Retina (tissue), 1 donor: ENCODE measurements around the gene CNNM2.
"Not testable (repeated sequence)": the region's sequence is repeated elsewhere in the genome, so short reads cannot be mapped to it uniquely, and the experiment has no call there.

Experiments used
- DNase-seq: peaks from one replicate; pipeline ENCODE4 v3.0.0-alpha.2; 2016

CNNM2 gene

GRCh38 chr10:102927311-102928010 is 9.4 kb downstream of the CNNM2 start:
- DNase-seq = no peak

- DNase-seq = not testable (repeated sequence)
These were observed 10.3 kb downstream of the CNNM2 start for GRCh38 chr10:102928442-102928841.

- no peak for DNase-seq
These were observed 12.6 kb downstream of the CNNM2 start for GRCh38 chr10:102930720-102931119.

DNA sequence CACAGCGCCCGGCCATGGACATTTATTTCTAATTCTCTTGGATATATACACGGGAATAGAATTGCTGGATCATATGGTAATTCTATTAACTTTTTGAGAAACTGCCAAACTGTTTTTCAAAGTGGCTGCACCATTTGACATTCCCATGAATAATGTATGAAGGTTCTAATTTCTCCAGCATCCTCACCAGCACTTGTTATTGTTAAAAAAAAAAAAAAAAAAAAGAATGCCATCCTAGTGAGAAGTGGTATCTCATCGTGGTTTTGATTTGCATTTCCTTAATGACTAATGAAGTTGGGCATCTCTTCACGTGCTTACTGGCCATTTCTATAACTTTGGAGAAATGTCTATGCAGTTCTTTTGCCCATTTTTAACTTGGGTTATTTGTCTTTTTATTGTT is 13.5 kb downstream of the CNNM2 start:
- DNase-seq = no peak

DNA sequence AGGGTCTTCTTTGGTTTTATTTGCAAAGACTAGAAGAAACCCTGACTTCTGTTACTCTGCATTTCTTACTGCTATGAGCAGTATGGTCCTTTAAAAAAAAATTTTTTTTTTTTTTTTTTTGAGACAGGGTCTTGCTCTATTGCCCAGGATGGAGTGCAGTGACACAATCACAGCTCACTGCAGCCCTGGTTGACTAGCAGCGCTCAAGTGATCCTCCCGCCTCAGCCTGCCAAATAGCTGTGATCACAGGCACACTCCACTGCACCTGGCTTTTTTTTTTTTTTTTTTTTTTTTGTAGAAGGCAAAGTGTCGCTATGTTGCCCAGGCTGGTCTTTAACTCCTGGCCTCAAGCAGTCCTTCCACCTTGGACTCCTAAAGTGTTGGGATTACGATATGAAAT is 17.4 kb downstream of the CNNM2 start:
- no peak for DNase-seq

DNA sequence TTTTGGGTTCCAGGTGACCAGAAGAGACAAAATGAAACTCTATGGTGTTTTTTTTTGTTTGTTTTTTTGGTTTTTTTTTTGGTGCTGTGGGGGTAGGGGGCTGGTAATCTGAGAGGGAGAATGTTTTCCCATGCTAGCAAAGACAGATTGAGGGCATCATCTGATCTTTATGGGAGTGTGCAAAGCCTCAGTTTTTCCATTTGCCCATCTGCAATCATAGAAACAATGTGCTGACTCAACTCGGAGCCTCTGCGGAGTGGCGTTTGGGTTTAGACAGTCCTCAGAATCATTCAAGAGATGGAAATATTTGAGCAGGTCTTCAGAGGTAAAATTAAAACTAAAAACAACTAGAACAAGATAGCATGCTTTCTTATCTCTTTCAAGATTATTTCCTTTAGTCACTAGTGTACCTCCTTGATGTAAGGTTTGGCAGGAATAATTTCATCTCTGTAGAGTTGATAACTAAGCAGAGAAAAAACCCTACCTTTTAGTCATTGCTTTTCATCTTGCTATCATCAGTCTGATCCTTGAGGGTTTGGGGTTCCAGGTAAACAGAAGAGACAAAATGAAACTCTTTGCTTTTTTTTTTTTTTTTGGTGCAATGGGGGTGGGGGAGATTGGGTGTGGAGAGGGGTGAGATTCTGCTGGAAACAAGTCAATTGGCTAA is 18.0 kb downstream of the CNNM2 start:
- no peak for DNase-seq

- DNase-seq = no peak
These were observed 23.3 kb downstream of the CNNM2 start for GRCh38 chr10:102941401-102941800.

- no peak for DNase-seq
These were observed 27.4 kb downstream of the CNNM2 start for GRCh38 chr10:102945449-102945848.

GRCh38 chr10:102945962-102946361 is 27.9 kb downstream of the CNNM2 start:
- peak; percentile 25 for DNase-seq

DNA sequence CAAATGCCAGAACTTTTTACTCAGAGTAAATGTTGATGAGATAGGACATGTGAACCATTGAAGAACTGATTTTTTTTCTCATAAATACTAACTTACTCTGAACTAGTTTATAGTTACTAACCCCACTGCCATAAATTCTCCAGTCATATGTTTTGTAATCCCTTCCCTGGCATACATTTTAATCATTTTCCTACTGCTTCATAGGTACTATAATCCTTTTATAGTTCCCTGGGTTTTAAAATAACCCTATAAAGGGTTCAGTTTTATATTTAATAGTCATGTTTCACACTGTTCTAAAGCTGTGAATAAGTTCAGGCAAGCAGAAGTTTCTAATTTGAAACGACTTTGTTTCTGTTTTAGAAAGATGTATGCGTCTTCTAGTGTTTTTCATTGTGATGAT is 28.9 kb downstream of the CNNM2 start:
- DNase-seq = no peak

GRCh38 chr10:102948176-102948575 is 30.1 kb downstream of the CNNM2 start:
- no peak for DNase-seq

GRCh38 chr10:102948786-102949185 is 30.7 kb downstream of the CNNM2 start:
- DNase-seq = no peak

- no peak for DNase-seq
These were observed 31.8 kb downstream of the CNNM2 start for GRCh38 chr10:102949916-102950315.

DNA sequence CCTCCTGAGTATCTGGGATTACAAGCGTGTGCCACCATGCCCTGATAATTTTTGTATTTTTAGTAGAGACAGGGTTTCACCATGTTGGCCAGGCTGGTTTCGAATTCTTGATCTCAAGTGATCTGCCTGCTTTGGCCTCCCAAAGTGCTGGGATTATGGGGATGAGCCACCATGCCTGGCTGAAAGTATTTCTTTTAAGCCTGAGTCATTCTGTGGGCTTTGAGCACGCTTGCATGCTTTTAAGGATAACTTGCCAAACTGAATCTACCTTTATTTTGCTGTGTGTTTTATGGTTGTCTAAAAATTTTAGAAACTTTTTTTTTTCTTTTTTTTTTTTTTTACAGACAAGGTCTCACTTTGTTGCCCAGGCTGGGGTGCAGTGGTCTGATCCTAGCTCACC is 33.2 kb downstream of the CNNM2 start:
- DNase-seq = no peak

- DNase-seq = no peak
These were observed 41.3 kb downstream of the CNNM2 start for GRCh38 chr10:102959360-102959759.

DNA sequence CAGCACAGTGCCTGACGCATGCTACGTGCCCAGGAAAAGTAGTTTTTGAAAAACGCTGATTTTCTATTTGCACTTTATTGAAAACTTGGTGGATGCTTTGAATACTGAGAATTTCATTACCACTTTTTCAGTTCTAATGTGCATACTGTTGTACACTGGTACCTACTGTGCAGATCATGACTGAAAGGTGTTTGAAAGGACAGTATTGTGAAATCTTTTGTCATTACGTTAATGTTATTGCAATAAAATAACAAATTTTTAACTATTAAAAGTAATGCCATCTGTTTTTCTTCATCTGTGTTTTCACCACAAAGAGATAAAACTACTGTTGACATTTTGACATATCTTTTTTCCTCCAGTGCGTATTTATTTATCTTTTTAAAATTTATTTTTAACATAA is 42.1 kb downstream of the CNNM2 start:
- no peak for DNase-seq

DNA sequence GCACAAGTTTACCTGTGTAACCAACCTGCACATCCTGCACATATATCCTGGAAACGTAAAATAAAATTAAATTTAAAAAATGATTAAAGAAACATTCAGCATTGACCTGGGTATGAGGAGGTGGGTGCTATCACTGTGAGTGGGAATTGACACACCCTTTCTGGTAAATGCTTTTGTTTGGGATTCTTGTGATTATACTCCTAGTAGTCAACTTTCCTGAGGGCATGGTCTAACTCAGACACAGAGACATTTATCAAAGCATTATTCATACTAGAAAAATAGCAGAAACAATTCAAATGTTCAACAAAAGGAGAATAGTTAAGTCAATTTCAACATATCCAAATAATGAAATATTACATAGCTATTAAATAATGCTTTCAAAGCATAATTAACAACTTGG is 44.2 kb downstream of the CNNM2 start:
- DNase-seq = no peak

- no peak for DNase-seq
These were observed 45.1 kb downstream of the CNNM2 start for GRCh38 chr10:102962951-102963755.

DNA sequence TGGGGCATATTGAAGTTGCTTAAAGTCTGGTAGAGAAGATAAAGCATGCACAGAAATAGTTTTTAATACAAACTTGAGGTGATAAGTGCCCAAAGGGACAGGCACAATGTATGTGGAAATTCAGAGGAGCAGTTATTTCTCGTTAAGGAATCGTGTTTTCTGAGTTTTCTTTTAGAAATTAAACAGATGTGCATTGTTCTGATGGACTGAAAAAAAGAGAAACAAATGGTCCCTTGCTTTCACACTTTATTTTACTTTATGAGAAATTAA is 45.6 kb downstream of the CNNM2 start:
- DNase-seq = no peak

DNA sequence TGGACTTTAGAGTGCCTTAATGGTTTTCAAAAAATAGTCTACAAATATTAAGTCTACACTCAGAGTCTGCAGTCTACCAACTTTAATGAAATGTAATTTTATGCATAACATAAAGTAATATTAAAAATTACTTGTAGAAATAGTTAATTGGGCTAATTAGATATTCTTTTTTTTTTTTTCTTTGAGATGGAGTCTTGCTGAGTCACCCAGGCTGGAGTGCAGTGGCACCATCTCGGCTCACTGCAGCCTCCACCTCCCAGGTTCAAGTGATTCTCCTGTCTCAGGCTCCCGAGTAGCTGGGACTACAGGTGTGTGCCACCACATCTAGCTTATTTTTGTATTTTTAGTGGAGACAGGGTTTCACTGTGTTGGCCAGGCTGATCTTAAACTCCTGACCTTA is 46.0 kb downstream of the CNNM2 start:
- DNase-seq = not testable (repeated sequence)

DNA sequence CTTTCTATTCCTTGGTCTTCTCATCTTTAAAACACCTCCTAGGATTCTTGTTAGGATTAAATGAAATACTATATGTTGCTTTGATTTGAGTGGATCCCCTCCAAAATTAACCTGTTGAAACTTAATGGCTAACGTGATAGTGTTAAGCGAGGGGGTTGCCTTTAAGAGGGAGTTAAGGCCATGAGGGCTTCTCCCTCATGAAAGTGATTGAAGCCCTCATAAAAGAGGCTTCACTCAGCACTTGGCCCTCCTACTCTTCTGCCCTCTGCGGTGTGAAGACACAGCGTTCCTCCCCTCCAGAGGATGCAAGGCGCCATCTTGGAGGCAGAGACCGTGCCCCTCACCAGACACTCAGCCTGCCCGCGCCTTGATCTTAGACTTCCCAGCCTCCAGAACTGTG is 46.6 kb downstream of the CNNM2 start:
- no peak for DNase-seq

- no peak for DNase-seq
These were observed 47.3 kb downstream of the CNNM2 start for GRCh38 chr10:102965311-102965851.

- no peak for DNase-seq
These were observed 49.0 kb downstream of the CNNM2 start for GRCh38 chr10:102967123-102967522.
